Testis (tissue), 3 donors: Measurements from ENCODE around the gene NCK1. TPM values are rescaled to one million over a fixed set of nuclear protein-coding genes. Genes with fewer than 3 reads are reported as not detected.

Source experiments
- DNase-seq: peaks from one replicate; pipeline ENCODE4 v3.0.0-alpha.2; 2019
- H3K27ac ChIP-seq, 2 donors: fragments of 200-600 bp; sonication (generic); one replicate each; pipeline ENCODE4 v1.5.1; 2019
- H3K27me3 ChIP-seq: fragments of 200-600 bp; sonication (generic); one replicate; pipeline ENCODE4 v1.5.1; 2019
- H3K36me3 ChIP-seq: fragments of 200-600 bp; sonication (generic); one replicate; pipeline ENCODE4 v1.5.1; 2017; ENCODE audit warnings: low read depth; ENCODE audit errors: missing control alignments
- H3K4me1 ChIP-seq: fragments of 200-600 bp; sonication (generic); one replicate; pipeline ENCODE4 v1.5.1; 2019
- H3K4me3 ChIP-seq, 2 donors: fragments of 200-600 bp; sonication (generic); one replicate each; pipeline ENCODE4 v1.5.1; 2017 to 2019
- H3K9me3 ChIP-seq: fragments of 200-600 bp; sonication (generic); one replicate; pipeline ENCODE4 v1.5.1; 2017
- CTCF ChIP-seq, 3 experiments: fragments of 450-650 bp in 2 of 3; fragments of 200-600 bp in 1 of 3; sonication (generic) in 1 of 3; IDR thresholded peaks; one replicate each; pipeline ENCODE4 v1.5.1; 2016 to 2019; ENCODE audit warnings: antibody characterized with exemption in 3 of 3, mild to moderate bottlenecking in 2 of 3, moderate library complexity in 1 of 3
- POLR2A ChIP-seq: fragments of 450-650 bp; IDR thresholded peaks from one replicate; pipeline ENCODE4 v1.6.1; 2017; ENCODE audit warnings: antibody characterized with exemption, mild to moderate bottlenecking, moderate library complexity
- WGBS, 2 donors: methylation state at CpG; one replicate each; pipeline ENCODE4 v1.1.5; 2018; 5-methylcytosine and 5-hydroxymethylcytosine counted together
- intact Hi-C: fragments of 100-400 bp; cut with DNase I; formaldehyde crosslinking; loops from one replicate; pipeline ENCODE4 v1.15.1; 2023; ENCODE audit warnings: low total_unique reads
- polyA plus RNA-seq: library from polyadenylated mRNA; stranded (reverse); fragments of 350-450 nt; fragmentation: Illumina TruSeq; extraction: RNeasy Lipid Tissue Mini Kit (QIAGEN cat#74804); gene quantifications from one replicate; pipeline ENCODE4 v1.2.3, GENCODE V29; 2014; ENCODE audit warnings: low read depth, low replicate concordance; ENCODE audit not compliant: insufficient read depth
- total RNA-seq, 2 donors: library from RNA; depleted of rRNA; stranded (reverse); fragments of >200 nt; gene quantifications; one replicate each; pipeline ENCODE4 v1.2.3, GENCODE V29; 2016

Gene NCK1
- total and polyA plus RNA-seq, 3 donors from 2014 or later = 31.1 to 45.0 (median 42.7) TPM

GRCh38 chr3:136973352-136973751 is 111.3 kb downstream of the NCK1 start:
- 92% methylated on average over 4 of the region's 4 CpGs for WGBS, 2 donors
- DNase-seq = no peak
- Histone ChIP-seq H3K9me3 (no peaks in the 10 kb centered on the region), H3K27ac (no peak overlapping the region), H3K4me3 (no peak overlapping the region), H3K27me3 (no peaks in the 10 kb centered on the region), H3K4me1 (no peaks in the 10 kb centered on the region), H3K36me3 (no peaks in the 10 kb centered on the region)
- intact Hi-C loops = no loop called here
- TF ChIP-seq POLR2A = no peak
- TF ChIP-seq CTCF (IDR thresholded peaks at IDR 0.05) = no peak

GRCh38 chr3:136974670-136975069 is 112.7 kb downstream of the NCK1 start:
- no peak overlapping the region for H3K4me3 ChIP-seq
- no peak overlapping the region for H3K27ac ChIP-seq
- DNase-seq = no peak
- intact Hi-C loops = no loop called here
- TF ChIP-seq CTCF (IDR thresholded peaks at IDR 0.05) (no peak), POLR2A (no peak)
- H3K9me3 ChIP-seq = no peaks in the 10 kb centered on the region
- 39 to 50% methylated on average over 2 of the region's 2 CpGs for WGBS, 2 donors
- no peaks in the 10 kb centered on the region for H3K27me3 ChIP-seq
- no peaks in the 10 kb centered on the region for H3K36me3 ChIP-seq
- no peaks in the 10 kb centered on the region for H3K4me1 ChIP-seq

- H3K9me3 ChIP-seq = no peaks in the 10 kb centered on the region
- no peak for TF ChIP-seq POLR2A
- TF ChIP-seq CTCF (IDR thresholded peaks at IDR 0.05) = no peak
- no peak overlapping the region for H3K4me3 ChIP-seq
- DNase-seq = no peak
- H3K36me3 ChIP-seq = no peaks in the 10 kb centered on the region
- H3K27me3 ChIP-seq = no peaks in the 10 kb centered on the region
- H3K27ac ChIP-seq = no peak overlapping the region
- H3K4me1 ChIP-seq = no peaks in the 10 kb centered on the region
- intact Hi-C loops = no loop called here
Measured at GRCh38 chr3:136979204-136979603, 117.2 kb downstream of the NCK1 start.

- no peak overlapping the region for H3K4me3 ChIP-seq
- H3K36me3 ChIP-seq = no peaks in the 10 kb centered on the region
- H3K9me3 ChIP-seq = no peaks in the 10 kb centered on the region
- no peak for DNase-seq
- TF ChIP-seq POLR2A = no peak
- no peak for TF ChIP-seq CTCF (IDR thresholded peaks at IDR 0.05)
- intact Hi-C loops = no loop called here
- 70 to 71% methylated on average over 2 to 3 of the region's 3 CpGs for WGBS, 2 donors
- no peaks in the 10 kb centered on the region for H3K4me1 ChIP-seq
- H3K27me3 ChIP-seq = no peaks in the 10 kb centered on the region
- H3K27ac ChIP-seq = no peak overlapping the region
Measured at GRCh38 chr3:136979684-136980083, 117.7 kb downstream of the NCK1 start.

- intact Hi-C loops = no loop called here
- 76 to 87% methylated on average over 5 of the region's 5 CpGs for WGBS, 2 donors
- Histone ChIP-seq H3K27me3 (no peaks in the 10 kb centered on the region), H3K9me3 (no peaks in the 10 kb centered on the region), H3K27ac (no peak overlapping the region), H3K4me1 (no peaks in the 10 kb centered on the region), H3K4me3 (no peak overlapping the region), H3K36me3 (no peaks in the 10 kb centered on the region)
- no peak for DNase-seq
- TF ChIP-seq CTCF (IDR thresholded peaks at IDR 0.05) = no peak
- no peak for TF ChIP-seq POLR2A
Measured at GRCh38 chr3:136982033-136982432, 120.0 kb downstream of the NCK1 start.
